Liver (tissue), 3 donors: ENCODE results near the gene CAMKMT.

Experiments
- RXRA ChIP-seq, 2 donors: IDR thresholded peaks; 2 replicates each; pipeline ENCODE4 v1.6.1; 2017 to 2018; ENCODE audit warnings: antibody characterized with exemption in 2 of 2, mild to moderate bottlenecking in 1 of 2
- TAF1 ChIP-seq: conservative IDR thresholded peaks from 2 replicates; pipeline ENCODE4 v1.6.1; 2016; ENCODE audit warnings: antibody characterized with exemption, mild to moderate bottlenecking
- TF ChIP-seq, protein P1 (sequence below): IDR thresholded peaks from 2 replicates; pipeline ENCODE4 v1.6.1; 2016; ENCODE audit warnings: antibody characterized with exemption, mild to moderate bottlenecking
- TF ChIP-seq, protein P2 (sequence below): IDR thresholded peaks from 2 replicates; pipeline ENCODE4 v1.6.1; 2016; ENCODE audit warnings: antibody characterized with exemption
- TF ChIP-seq, protein P3 (sequence below): fragments of 150-350 bp; IDR thresholded peaks from 2 replicates; pipeline ENCODE4 v1.5.1; 2017; ENCODE audit warnings: improper control_type of control experiment, low read depth, low read length; ENCODE audit not compliant: missing input control
- donor health status: healthy.
- donor health status: healthy.

DNA sequence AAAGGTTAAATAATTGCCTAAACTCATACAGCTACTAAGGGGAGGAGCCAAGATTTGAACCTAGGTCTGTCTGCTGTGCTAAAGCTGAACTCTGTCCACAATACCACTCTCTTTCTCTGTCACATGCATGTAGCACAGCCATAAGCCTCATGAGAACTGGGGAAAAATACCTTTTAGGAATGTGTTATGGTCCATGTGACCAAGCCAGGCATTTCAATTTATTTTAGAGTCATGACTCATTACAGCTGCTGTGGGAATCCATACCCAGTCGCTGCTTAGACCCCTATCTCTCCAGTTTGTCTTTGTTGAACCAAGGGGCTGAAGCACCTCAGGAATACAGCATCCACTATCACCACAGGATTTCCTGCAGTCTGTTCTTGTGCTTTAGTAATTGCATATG is 379.8 kb downstream of the CAMKMT start:
- TF ChIP-seq, protein P1, sequence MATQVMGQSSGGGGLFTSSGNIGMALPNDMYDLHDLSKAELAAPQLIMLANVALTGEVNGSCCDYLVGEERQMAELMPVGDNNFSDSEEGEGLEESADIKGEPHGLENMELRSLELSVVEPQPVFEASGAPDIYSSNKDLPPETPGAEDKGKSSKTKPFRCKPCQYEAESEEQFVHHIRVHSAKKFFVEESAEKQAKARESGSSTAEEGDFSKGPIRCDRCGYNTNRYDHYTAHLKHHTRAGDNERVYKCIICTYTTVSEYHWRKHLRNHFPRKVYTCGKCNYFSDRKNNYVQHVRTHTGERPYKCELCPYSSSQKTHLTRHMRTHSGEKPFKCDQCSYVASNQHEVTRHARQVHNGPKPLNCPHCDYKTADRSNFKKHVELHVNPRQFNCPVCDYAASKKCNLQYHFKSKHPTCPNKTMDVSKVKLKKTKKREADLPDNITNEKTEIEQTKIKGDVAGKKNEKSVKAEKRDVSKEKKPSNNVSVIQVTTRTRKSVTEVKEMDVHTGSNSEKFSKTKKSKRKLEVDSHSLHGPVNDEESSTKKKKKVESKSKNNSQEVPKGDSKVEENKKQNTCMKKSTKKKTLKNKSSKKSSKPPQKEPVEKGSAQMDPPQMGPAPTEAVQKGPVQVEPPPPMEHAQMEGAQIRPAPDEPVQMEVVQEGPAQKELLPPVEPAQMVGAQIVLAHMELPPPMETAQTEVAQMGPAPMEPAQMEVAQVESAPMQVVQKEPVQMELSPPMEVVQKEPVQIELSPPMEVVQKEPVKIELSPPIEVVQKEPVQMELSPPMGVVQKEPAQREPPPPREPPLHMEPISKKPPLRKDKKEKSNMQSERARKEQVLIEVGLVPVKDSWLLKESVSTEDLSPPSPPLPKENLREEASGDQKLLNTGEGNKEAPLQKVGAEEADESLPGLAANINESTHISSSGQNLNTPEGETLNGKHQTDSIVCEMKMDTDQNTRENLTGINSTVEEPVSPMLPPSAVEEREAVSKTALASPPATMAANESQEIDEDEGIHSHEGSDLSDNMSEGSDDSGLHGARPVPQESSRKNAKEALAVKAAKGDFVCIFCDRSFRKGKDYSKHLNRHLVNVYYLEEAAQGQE, result no peak
- TF ChIP-seq, protein P2, sequence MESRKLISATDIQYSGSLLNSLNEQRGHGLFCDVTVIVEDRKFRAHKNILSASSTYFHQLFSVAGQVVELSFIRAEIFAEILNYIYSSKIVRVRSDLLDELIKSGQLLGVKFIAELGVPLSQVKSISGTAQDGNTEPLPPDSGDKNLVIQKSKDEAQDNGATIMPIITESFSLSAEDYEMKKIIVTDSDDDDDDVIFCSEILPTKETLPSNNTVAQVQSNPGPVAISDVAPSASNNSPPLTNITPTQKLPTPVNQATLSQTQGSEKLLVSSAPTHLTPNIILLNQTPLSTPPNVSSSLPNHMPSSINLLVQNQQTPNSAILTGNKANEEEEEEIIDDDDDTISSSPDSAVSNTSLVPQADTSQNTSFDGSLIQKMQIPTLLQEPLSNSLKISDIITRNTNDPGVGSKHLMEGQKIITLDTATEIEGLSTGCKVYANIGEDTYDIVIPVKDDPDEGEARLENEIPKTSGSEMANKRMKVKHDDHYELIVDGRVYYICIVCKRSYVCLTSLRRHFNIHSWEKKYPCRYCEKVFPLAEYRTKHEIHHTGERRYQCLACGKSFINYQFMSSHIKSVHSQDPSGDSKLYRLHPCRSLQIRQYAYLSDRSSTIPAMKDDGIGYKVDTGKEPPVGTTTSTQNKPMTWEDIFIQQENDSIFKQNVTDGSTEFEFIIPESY, result no peak
- no peak for TF ChIP-seq TAF1
- TF ChIP-seq, protein P3, sequence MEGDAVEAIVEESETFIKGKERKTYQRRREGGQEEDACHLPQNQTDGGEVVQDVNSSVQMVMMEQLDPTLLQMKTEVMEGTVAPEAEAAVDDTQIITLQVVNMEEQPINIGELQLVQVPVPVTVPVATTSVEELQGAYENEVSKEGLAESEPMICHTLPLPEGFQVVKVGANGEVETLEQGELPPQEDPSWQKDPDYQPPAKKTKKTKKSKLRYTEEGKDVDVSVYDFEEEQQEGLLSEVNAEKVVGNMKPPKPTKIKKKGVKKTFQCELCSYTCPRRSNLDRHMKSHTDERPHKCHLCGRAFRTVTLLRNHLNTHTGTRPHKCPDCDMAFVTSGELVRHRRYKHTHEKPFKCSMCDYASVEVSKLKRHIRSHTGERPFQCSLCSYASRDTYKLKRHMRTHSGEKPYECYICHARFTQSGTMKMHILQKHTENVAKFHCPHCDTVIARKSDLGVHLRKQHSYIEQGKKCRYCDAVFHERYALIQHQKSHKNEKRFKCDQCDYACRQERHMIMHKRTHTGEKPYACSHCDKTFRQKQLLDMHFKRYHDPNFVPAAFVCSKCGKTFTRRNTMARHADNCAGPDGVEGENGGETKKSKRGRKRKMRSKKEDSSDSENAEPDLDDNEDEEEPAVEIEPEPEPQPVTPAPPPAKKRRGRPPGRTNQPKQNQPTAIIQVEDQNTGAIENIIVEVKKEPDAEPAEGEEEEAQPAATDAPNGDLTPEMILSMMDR, result no peak
- no peak for TF ChIP-seq RXRA (IDR thresholded peaks at IDR 0.05)
